Tibial artery (tissue), 4 donors: ENCODE measurements around the gene PIN1.
"Not testable (repeated sequence)": the region's sequence is repeated elsewhere in the genome, so short reads cannot be mapped to it uniquely, and the experiment has no call there.

Experiments
- DNase-seq, 2 donors: peaks; one replicate each; pipeline ENCODE4 v3.0.0-alpha.2; 2019
- H3K27ac ChIP-seq, 2 donors: fragments of 200-600 bp; sonication (generic) in 1 of 2; 1 replicate in 1 of 2; 2 replicates in 1 of 2; pipeline ENCODE4 v1.5.1; 2018 to 2019; ENCODE audit warnings: mild to moderate bottlenecking in 1 of 2
- H3K27me3 ChIP-seq, 2 donors: fragments of 200-600 bp; sonication (generic) in 1 of 2; one replicate each; pipeline versions ENCODE4 v1.5.1 to v1.6.0; 2016 to 2019
- H3K36me3 ChIP-seq, 3 donors: fragments of 200-600 bp; sonication (generic) in 2 of 3; one replicate each; pipeline ENCODE4 v1.5.1; 2016 to 2019; ENCODE audit warnings: mild to moderate bottlenecking in 2 of 3
- H3K4me1 ChIP-seq, 4 donors: fragments of 200-600 bp; sonication (generic) in 2 of 4; 1 replicate in 3 of 4; 2 replicates in 1 of 4; pipeline ENCODE4 v1.5.1; 2016 to 2019
- H3K4me3 ChIP-seq, 2 donors: fragments of 200-600 bp; sonication (generic) in 1 of 2; 1 replicate in 1 of 2; 2 replicates in 1 of 2; pipeline ENCODE4 v1.5.1; 2018 to 2019; ENCODE audit warnings: mild to moderate bottlenecking in 2 of 2
- H3K9me3 ChIP-seq, 3 donors: fragments of 200-600 bp; sonication (generic) in 1 of 3; one replicate each; pipeline ENCODE4 v1.5.1; 2016 to 2019
- intact Hi-C: fragments of 100-400 bp; cut with DNase I; formaldehyde crosslinking; loops from one replicate; pipeline ENCODE4 v1.15.0; 2023; ENCODE audit warnings: low total_unique reads
- TF ChIP-seq, protein P1 (sequence below), 2 experiments: fragments of 200-600 bp in 1 of 2; fragments of 450-650 bp in 1 of 2; IDR thresholded peaks; one replicate each; pipeline ENCODE4 v1.5.1; 2017 to 2019; ENCODE audit warnings: antibody characterized with exemption in 2 of 2, mild to moderate bottlenecking in 1 of 2, moderate library complexity in 1 of 2

The PIN1 gene

DNA sequence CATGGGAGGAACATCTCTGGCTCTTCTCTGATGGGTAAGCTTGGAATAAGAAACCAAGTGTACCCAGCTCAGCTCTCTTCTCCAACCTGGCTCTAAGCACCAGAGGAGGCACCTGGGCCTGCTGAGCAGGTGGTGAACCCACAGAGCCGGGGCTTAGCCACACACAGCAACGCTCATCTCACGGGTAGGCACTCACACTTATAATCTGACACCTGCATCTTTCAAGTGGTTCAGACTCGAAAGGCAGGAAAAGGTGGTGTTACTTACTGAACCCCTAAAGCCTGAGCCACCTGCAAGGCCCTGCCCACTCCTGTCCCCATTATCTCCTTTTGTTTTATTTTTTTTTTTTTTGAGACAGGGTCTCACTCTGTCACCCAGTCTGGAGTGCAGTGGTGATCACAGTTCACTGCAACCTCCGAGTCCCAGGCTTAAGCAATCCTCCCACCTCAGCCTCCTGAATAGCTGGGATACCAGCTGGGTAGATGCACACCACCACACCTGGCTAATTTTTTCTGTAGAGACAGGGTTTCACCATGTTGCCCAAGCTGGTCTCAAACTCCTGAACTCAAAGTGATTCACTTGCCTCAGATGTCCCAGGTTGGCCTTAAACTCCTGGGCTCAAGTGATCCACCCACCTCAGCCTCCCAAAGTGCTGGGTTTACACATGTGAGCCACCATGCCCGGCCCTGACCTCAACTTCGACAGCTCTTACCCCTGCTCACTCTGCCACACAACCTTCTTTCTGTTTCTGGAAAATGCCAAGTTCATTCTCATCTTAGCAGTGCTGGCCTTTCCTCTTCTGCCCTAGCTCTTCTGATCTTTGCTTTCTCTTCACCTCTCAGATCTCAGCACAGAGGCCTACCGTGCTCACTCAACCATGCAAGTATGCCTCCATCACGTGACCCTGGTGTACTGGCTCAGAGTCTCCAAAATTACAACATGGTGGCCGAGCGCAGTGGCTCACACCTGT lies 26.0 kb upstream of the PIN1 start:
- intact Hi-C loops = loop anchor here (10.0 kb wide), 1 partner anchor 604 kb away; no protein-coding TSS in a partner anchor
- TF ChIP-seq, protein P1, sequence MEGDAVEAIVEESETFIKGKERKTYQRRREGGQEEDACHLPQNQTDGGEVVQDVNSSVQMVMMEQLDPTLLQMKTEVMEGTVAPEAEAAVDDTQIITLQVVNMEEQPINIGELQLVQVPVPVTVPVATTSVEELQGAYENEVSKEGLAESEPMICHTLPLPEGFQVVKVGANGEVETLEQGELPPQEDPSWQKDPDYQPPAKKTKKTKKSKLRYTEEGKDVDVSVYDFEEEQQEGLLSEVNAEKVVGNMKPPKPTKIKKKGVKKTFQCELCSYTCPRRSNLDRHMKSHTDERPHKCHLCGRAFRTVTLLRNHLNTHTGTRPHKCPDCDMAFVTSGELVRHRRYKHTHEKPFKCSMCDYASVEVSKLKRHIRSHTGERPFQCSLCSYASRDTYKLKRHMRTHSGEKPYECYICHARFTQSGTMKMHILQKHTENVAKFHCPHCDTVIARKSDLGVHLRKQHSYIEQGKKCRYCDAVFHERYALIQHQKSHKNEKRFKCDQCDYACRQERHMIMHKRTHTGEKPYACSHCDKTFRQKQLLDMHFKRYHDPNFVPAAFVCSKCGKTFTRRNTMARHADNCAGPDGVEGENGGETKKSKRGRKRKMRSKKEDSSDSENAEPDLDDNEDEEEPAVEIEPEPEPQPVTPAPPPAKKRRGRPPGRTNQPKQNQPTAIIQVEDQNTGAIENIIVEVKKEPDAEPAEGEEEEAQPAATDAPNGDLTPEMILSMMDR (IDR thresholded peaks at IDR 0.05) = no peak
- H3K27ac ChIP-seq = no peak overlapping the region
- no peak overlapping the region for H3K4me3 ChIP-seq
- H3K4me1 ChIP-seq = no peaks in the 10 kb centered on the region
- H3K27me3 ChIP-seq = no peaks in the 10 kb centered on the region
- H3K9me3 ChIP-seq = no peaks in the 10 kb centered on the region
- peaks cover 39 to 73% (median 52%) of the 10 kb centered on the region in 3 donors for H3K36me3 ChIP-seq
- no peak for DNase-seq

GRCh38 chr19:9811139-9811538 lies 24.0 kb upstream of the PIN1 start:
- Histone ChIP-seq H3K36me3 (peaks cover 39 to 82% (median 51%) of the 10 kb centered on the region in 3 donors), H3K27ac (no peak overlapping the region), H3K9me3 (no peaks in the 10 kb centered on the region)

DNA sequence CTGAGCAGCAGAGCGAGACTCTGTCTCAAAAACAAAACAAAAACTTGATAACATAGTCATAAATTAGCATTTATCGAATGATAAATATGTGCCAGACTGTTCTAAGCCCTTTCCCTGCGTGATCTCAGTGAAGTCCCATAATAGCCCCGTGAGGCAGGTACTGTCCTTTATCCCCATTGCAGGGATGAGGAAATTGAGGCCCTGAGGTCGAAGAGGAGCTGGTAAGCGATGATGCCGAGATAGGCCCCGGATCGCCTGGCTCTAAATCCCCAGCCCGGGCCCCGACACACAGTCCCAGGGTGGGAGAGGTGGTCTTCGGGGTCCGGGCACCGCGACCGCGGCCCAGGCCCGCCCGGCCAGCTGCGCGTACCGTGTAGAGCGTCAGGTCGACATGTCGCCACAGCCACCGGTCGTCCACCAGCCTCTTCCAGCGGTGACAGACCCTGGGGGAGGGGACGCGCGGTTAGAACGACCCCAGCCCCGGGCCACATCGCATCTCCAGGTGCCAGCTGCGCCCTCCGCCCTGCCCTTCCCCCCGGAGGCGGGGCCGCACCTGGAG lies 16.9 kb upstream of the PIN1 start:
- peak overlapping the region; percentile 92 to 96 for H3K27ac ChIP-seq
- no peaks in the 10 kb centered on the region for H3K27me3 ChIP-seq
- TF ChIP-seq, protein P1 (IDR thresholded peaks at IDR 0.05) = no peak
- no peaks in the 10 kb centered on the region for H3K9me3 ChIP-seq
- peak overlapping the region; percentile 88 to 99 for H3K4me3 ChIP-seq
- intact Hi-C loops = no loop called here
- no peak for DNase-seq
- peaks cover 0 to 28% (median 20%) of the 10 kb centered on the region in 4 donors for H3K4me1 ChIP-seq
- H3K36me3 ChIP-seq = peaks cover 3 to 22% (median 12%) of the 10 kb centered on the region in 3 donors

More at GRCh38 chr19:9811139-9811538, 24.0 kb upstream of the PIN1 start:
- H3K27me3 ChIP-seq = no peaks in the 10 kb centered on the region
- intact Hi-C loops = no loop called here
- no peak overlapping the region for H3K4me3 ChIP-seq
- DNase-seq = no peak
- TF ChIP-seq, protein P1 (IDR thresholded peaks at IDR 0.05) = no peak
- peaks cover 0 to 1% (median 0%) of the 10 kb centered on the region in 4 donors for H3K4me1 ChIP-seq

DNA sequence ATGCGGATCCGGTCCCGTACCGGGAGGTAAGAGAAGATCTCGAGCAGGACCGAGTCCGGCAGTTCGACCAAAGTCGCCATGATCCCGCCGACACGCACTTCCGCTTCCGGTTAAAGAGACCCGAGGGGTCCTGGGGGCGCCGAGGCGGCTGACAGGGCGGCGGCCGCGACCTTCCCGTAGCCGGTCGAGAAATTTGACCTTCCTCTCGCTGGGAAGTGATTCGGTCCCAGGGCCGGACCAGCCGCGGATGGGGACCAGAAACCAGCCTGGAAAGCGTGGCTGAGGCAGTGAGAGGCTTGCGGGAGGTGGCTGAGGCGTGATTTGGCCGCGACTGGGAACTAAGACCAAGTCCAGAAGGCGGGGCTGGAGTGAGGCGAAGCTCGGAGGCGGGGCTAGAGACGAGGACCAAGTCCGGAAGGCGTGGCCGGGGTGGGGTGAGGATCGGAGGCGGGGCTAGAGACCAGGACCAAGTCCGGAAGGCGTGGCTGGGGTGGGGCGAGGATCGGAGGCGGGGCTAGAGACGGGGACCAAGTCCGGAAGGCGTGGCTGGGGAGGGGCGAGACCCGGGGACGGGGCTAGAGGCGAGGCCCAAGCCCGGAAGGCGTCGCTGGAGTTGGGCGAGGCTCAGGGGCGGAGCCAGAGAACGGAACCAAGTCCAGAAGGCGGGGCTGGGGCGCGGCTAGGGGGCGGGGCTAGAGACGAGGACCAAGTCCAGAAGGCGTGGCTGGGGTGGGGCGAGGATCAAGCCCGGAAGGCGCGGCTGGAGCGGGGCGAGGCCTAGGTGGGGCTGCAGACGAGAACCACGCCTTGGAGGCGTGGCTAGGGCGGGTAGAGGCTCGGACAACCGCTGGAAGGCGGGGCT lies 16.2 kb upstream of the PIN1 start, which contains the start of gene FBXL12:
Gene FBXL12 (minus strand): TSS at position 346 of the 862 bp plus-strand sequence. CDS start 266 bp downstream, at position 80.
- H3K4me3 ChIP-seq = peak within 1 kb of the TSS; percentile 88 to 99
- H3K4me1 ChIP-seq = peaks cover 0 to 28% (median 20%) of the 10 kb centered on the region in 4 donors
- TF ChIP-seq, protein P1 (IDR thresholded peaks at IDR 0.05) = no peak
- H3K27ac ChIP-seq = peak within 1 kb of the TSS; percentile 92 to 96
- intact Hi-C loops = no loop called here
- H3K36me3 ChIP-seq = peaks cover 3 to 21% (median 5%) of the 10 kb centered on the region in 3 donors
- H3K27me3 ChIP-seq = no peaks in the 10 kb centered on the region
- DNase-seq = peak; percentile 100
- H3K9me3 ChIP-seq = no peaks in the 10 kb centered on the region

- Histone ChIP-seq H3K27ac (peak overlapping the region; percentile 92 to 96), H3K4me1 (peaks cover 0 to 28% (median 20%) of the 10 kb centered on the region in 4 donors), H3K36me3 (peaks cover 0 to 18% (median 3%) of the 10 kb centered on the region in 3 donors), H3K4me3 (peak overlapping the region; percentile 88 to 99), H3K9me3 (no peaks in the 10 kb centered on the region), H3K27me3 (no peaks in the 10 kb centered on the region)
- no peak for DNase-seq
- intact Hi-C loops = no loop called here
- TF ChIP-seq, protein P1 (IDR thresholded peaks at IDR 0.05) = no peak
These were observed 15.6 kb upstream of the PIN1 start for GRCh38 chr19:9819596-9819909.

DNA sequence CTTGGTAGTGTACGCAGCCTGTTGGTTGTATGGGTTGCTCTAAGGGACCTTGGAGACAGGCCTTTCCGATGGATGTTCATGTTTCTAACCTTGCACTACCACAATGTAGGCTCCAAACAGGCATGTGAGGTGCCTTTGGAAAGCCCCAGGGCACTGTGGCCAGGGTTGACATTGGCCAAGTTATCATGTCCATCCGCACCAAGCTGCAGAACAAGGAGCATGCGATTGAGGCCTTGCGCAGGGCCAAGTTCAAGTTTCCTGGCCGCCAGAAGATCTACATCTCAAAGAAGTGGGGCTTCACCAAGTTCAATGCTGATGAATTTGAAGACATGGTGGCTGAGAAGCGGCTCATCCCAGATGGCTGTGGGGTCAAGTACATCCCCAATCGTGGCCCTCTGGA lies 15.1 kb upstream of the PIN1 start:
- peaks cover 0 to 17% (median 3%) of the 10 kb centered on the region in 3 donors for H3K36me3 ChIP-seq
- H3K9me3 ChIP-seq, intact Hi-C loops, DNase-seq, H3K27me3 ChIP-seq: not testable (repeated sequence)
- H3K4me3 ChIP-seq = peak overlapping the region; percentile 88 to 99
- peak overlapping the region; percentile 92 to 96 for H3K27ac ChIP-seq
- H3K4me1 ChIP-seq = peaks cover 0 to 28% (median 20%) of the 10 kb centered on the region in 4 donors
